Astrocyte of the hippocampus (primary cell): ENCODE measurements around the gene LRCH3.
"Not testable (repeated sequence)": the region's sequence is repeated elsewhere in the genome, so short reads cannot be mapped to it uniquely, and the experiment has no call there.

Experiments
- DNase-seq: peaks from one replicate; pipeline ENCODE4 v3.0.0; 2011; ENCODE audit warnings: low read depth, low spot score

The LRCH3 gene

DNA sequence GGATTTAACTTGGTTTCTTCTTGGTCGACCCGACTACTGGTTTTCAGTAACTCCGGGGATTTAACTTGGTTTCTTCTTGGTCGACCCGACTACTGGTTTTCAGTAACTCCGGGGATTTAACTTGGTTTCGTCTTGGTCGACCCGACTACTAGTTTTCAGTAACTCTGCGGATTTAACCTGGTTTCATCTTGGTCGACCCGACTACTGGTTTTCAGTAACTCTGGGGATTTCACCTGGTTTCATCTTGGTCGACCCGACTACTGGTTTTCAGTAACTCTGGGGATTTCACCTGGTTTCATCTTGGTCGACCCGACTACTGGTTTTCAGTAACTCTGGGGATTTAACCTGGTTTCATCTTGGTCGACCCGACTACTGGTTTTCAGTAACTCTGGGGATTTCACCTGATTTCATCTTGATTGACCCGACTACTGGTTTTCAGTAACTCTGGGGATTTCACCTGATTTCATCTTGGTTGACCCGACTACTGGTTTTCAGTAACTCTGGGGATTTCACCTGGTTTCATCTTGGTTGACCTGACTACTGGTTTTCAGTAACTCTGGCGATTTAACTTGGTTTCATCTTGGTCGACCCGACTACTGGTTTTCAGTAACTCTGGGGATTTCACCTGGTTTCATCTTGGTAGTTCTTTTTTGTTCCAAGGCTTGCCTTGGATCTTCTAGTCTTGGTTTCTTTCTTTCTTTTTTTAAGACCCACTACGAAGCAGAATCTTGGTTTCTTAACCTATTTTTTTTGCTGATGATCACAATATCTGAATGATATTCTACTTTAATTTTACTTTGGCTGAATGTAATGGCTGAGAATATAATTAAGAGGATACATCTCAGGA is 130.6 kb downstream of the LRCH3 start:
- DNase-seq: not testable (repeated sequence)

DNA sequence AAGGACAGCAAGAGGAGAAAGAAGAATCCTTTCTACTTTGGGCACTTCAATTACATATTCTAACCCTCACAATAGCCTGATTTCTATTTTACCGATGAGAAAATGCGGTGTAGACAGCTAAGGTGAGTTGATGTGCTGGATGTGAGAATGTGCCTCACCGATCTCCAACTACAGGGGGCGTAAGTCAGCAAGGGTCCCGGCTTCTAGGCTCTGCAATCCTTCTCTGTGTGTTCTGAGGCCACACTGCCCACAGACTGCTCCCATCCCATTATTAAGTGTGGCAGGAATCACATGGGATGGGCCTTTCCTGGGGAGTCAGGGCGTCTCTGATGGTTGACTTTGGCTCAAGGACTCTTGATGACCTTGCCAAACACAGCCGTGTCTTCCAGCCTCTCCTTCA is 135.4 kb downstream of the LRCH3 start:
- no peak for DNase-seq

DNA sequence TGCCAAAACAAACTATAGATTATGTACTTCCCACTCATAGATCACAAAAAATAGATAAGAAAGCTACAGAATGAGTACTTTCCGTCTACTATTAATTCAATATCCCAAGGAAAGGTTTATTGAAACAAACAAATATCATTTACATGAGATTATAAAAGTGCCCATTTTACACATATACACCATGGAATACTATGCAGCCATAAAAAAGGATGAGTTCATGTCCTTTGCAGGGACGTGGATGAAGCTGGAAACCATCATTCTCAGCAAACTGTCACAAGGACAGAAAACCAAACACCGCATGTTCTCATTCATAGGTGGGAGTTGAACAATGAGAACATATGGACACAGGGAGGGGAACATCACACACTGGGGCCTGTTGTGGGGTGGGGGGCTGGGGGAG is 136.5 kb downstream of the LRCH3 start:
- not testable (repeated sequence) for DNase-seq

DNA sequence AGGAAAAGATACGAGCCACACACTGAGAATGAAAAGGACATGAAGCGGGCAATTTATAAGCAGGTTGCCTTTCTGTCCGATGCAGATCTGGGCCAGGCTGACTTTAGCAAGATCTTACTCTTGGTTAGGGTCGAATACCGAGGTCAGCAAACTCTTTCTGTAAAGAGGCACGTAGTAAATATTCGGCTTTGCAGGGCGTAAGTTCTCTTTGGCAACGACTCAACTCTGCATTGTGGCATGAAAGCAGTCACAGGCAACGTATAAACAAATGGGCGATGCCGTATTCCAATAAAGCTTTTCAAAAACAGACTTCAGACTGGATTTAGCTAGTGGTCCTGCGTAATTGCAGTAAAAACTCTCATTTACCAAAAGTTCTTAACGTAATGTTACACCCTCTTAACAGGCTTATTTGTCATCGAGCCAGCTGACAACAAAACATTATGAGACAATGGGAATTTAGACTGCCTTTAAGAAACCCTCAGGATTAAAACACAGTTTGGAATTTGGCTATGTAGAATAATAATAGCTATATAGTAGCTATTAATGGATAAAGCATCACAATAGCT is 145.8 kb downstream of the LRCH3 start:
- DNase-seq: no peak
